Measurements from ENCODE around the gene TULP1.

DNA sequence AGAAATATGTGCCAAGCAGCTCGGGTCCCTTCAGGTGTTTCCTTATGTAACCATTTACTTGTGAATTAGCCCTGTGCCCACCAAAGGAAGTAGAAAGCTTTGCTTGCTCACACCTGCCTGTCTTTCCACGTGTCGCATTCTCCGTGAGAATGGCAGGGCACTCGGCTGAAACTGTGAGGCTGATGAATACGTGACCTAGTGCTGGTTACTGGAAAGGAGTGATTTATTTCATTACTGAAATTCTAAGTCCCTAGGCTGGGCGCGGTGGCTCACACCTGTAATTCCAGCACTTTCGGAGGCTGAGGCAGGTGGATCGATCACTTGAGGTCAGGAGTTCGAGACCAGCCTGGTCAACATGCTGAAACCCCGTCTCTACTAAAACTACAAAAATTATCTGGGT, 45.9 kb upstream of the TULP1 start:
- TF ChIP-seq, protein P1, sequence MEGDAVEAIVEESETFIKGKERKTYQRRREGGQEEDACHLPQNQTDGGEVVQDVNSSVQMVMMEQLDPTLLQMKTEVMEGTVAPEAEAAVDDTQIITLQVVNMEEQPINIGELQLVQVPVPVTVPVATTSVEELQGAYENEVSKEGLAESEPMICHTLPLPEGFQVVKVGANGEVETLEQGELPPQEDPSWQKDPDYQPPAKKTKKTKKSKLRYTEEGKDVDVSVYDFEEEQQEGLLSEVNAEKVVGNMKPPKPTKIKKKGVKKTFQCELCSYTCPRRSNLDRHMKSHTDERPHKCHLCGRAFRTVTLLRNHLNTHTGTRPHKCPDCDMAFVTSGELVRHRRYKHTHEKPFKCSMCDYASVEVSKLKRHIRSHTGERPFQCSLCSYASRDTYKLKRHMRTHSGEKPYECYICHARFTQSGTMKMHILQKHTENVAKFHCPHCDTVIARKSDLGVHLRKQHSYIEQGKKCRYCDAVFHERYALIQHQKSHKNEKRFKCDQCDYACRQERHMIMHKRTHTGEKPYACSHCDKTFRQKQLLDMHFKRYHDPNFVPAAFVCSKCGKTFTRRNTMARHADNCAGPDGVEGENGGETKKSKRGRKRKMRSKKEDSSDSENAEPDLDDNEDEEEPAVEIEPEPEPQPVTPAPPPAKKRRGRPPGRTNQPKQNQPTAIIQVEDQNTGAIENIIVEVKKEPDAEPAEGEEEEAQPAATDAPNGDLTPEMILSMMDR (IDR thresholded peaks at IDR 0.05) = no peak
- no peak for TF ChIP-seq POLR2A (IDR thresholded peaks at IDR 0.05; ENCODE audit: low read depth)
- no peak for TF ChIP-seq POLR2AphosphoS5 (IDR thresholded peaks at IDR 0.05)
